Gastroesophageal sphincter (tissue), 4 donors: ENCODE data around the gene KLHL18. TPM values are rescaled to one million over a fixed set of nuclear protein-coding genes. Genes with fewer than 3 reads are reported as not detected.

Experiments
- ATAC-seq: fragments of 150-250 bp; one replicate; pipeline ENCODE4 v1.9.1; 2016; ENCODE audit warnings: mild to moderate bottlenecking, moderate library complexity
- H3K27ac ChIP-seq, 4 donors: fragments of 200-600 bp; sonication (generic) in 3 of 4; 1 replicate in 3 of 4; 2 replicates in 1 of 4; pipeline ENCODE4 v1.5.1; 2016 to 2019
- H3K27me3 ChIP-seq: fragments of 200-600 bp; sonication (generic); one replicate; pipeline ENCODE4 v1.5.1; 2019
- H3K36me3 ChIP-seq, 2 donors: fragments of 200-600 bp; sonication (generic); one replicate each; pipeline ENCODE4 v1.5.1; 2019; ENCODE audit warnings: control low read depth in 1 of 2
- H3K4me1 ChIP-seq, 3 donors: fragments of 200-600 bp; sonication (generic); 1 replicate in 2 of 3; 2 replicates in 1 of 3; pipeline ENCODE4 v1.5.1; 2016 to 2019; ENCODE audit warnings: control low read depth in 2 of 3
- H3K4me3 ChIP-seq, 2 donors: fragments of 200-600 bp; sonication (generic); one replicate each; pipeline ENCODE4 v1.5.1; 2019; ENCODE audit warnings: mild to moderate bottlenecking in 1 of 2, moderate library complexity in 1 of 2
- H3K9me3 ChIP-seq, 3 donors: fragments of 200-600 bp; sonication (generic); one replicate each; pipeline ENCODE4 v1.5.1; 2017 to 2019; ENCODE audit warnings: control low read depth in 2 of 3
- EP300 ChIP-seq: sonication (generic); formaldehyde crosslinking; IDR thresholded peaks from one replicate; pipeline ENCODE4 v1.6.1; 2017; ENCODE audit warnings: antibody characterized with exemption, mild to moderate bottlenecking
- POLR2A ChIP-seq, 2 donors: fragments of 450-650 bp; IDR thresholded peaks; one replicate each; pipeline ENCODE4 v1.6.1; 2017; ENCODE audit warnings: antibody characterized with exemption in 2 of 2, mild to moderate bottlenecking in 2 of 2, moderate library complexity in 1 of 2
- POLR2AphosphoS5 ChIP-seq: sonication (generic); formaldehyde crosslinking; IDR thresholded peaks from one replicate; pipeline ENCODE4 v1.6.1; 2017; ENCODE audit warnings: antibody characterized with exemption
- WGBS, 2 donors: methylation state at CpG; one replicate each; pipeline ENCODE4 v1.1.5; 2018; ENCODE audit warnings: low coverage in 1 of 2; 5-methylcytosine and 5-hydroxymethylcytosine counted together
- small RNA-seq, 4 donors: library from RNA; depleted of rRNA; stranded (forward); fragments of <200 nt; gene quantifications; one replicate each; pipeline ENCODE3, GENCODE V24; 2016
- total RNA-seq, 4 donors: library from RNA; depleted of rRNA; stranded (reverse); fragments of >200 nt; gene quantifications; one replicate each; pipeline ENCODE4 v1.1.0, GENCODE V29; 2016
- TF ChIP-seq, protein P1 (sequence below), 4 experiments: fragments of 200-600 bp in 2 of 4; fragments of 450-650 bp in 2 of 4; sonication (generic) in 1 of 4; IDR thresholded peaks; one replicate each; pipeline ENCODE4 v1.5.1; 2017 to 2019; ENCODE audit warnings: antibody characterized with exemption in 4 of 4, mild to moderate bottlenecking in 2 of 4, moderate library complexity in 2 of 4

KLHL18 gene
- total RNA-seq, 4 donors from 2014 or later, result 11.6 to 23.3 (median 15.6) TPM

DNA sequence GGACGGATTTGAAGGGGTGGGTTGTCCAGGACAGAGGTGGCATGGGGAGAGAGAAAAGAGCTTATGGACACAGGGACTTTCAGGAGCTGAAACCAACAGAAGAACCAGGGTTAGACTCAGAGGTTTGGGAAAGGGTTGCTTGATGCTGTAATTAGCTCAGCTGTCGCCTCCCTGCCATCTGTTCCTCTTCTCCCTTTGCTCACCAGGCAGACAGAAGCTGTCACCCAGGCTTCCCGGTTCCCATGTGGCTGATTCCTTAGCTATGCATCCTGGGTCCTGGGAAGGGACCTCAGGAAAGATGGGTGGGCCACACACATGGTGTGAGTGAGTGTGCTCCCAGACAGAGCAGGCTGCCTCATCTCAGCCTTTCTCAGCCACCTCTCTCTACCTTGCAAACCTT lies 112.1 kb downstream of the KLHL18 start:
- H3K9me3 ChIP-seq, result no peaks in the 10 kb centered on the region
- H3K4me3 ChIP-seq, result no peak overlapping the region
- peaks cover 0 to 53% (median 24%) of the 10 kb centered on the region in 3 donors for H3K4me1 ChIP-seq
- H3K27me3 ChIP-seq, result no peaks in the 10 kb centered on the region
- H3K27ac ChIP-seq, result peak overlapping the region in 3 of 4 donors; percentile 0 to 39 (median 31)
- H3K36me3 ChIP-seq, result peaks cover 0 to 31% of the 10 kb centered on the region in 2 donors
- ATAC-seq, result no peak
- WGBS, 2 donors, result 13 to 43% methylated on average over 1 to 3 of the region's 3 CpGs
- TF ChIP-seq, protein P1, sequence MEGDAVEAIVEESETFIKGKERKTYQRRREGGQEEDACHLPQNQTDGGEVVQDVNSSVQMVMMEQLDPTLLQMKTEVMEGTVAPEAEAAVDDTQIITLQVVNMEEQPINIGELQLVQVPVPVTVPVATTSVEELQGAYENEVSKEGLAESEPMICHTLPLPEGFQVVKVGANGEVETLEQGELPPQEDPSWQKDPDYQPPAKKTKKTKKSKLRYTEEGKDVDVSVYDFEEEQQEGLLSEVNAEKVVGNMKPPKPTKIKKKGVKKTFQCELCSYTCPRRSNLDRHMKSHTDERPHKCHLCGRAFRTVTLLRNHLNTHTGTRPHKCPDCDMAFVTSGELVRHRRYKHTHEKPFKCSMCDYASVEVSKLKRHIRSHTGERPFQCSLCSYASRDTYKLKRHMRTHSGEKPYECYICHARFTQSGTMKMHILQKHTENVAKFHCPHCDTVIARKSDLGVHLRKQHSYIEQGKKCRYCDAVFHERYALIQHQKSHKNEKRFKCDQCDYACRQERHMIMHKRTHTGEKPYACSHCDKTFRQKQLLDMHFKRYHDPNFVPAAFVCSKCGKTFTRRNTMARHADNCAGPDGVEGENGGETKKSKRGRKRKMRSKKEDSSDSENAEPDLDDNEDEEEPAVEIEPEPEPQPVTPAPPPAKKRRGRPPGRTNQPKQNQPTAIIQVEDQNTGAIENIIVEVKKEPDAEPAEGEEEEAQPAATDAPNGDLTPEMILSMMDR (IDR thresholded peaks at IDR 0.05), result no peak
- no peak for TF ChIP-seq POLR2A (IDR thresholded peaks at IDR 0.05)
- no peak for TF ChIP-seq EP300
- no peak for TF ChIP-seq POLR2AphosphoS5

Small RNAs within 50 kb of the gene (small RNA-seq; reads per million reads assigned to genes)
- 0 to 3.6 (median 0) reads per million in 4 donors for gene SNORD13P3

Other genes starting within 250 kb of the KLHL18 start
- gene SETD2, start 118.8 kb upstream of the KLHL18 start, total RNA-seq, result 10 to 100 TPM; 54.0 to 70.2 (median 58.5) TPM
- 1 to 10 TPM; 1.7 to 8.6 (median 6.6) TPM for gene KIF9, start 145 bp upstream of the KLHL18 start, total RNA-seq
- 10 to 100 TPM in 3 of 4 donors, 1 to 10 TPM in 1; 9.1 to 34.2 (median 19.5) TPM for gene PTPN23, start 98.1 kb downstream of the KLHL18 start, total RNA-seq
- 10 to 100 TPM; 58.8 to 93.5 (median 71.5) TPM for gene SCAP, start 193.0 kb downstream of the KLHL18 start, total RNA-seq
- gene ELP6, start 230.8 kb downstream of the KLHL18 start, total RNA-seq, result 10 to 100 TPM; 14.3 to 28.0 (median 20.4) TPM